ENCODE results near the gene MAD1L1.
"Not testable (repeated sequence)": the region's sequence is repeated elsewhere in the genome, so short reads cannot be mapped to it uniquely, and the experiment has no call there.

Gene MAD1L1

GRCh38 chr7:1868516-1869165 lies 364.1 kb downstream of the MAD1L1 start:
- no peak for DNase-seq (ENCODE audit: low read depth in 2 of 3, low spot score in 1 of 3)

GRCh38 chr7:1867370-1868260 lies 365.1 kb downstream of the MAD1L1 start:
- no peak for DNase-seq (ENCODE audit: low read depth in 2 of 3, low spot score in 1 of 3)

GRCh38 chr7:1866601-1867000 lies 366.1 kb downstream of the MAD1L1 start:
- no peak for DNase-seq (ENCODE audit: low read depth in 2 of 3, low spot score in 1 of 3)

GRCh38 chr7:1865571-1866255 lies 367.0 kb downstream of the MAD1L1 start:
- no peak for DNase-seq (ENCODE audit: low read depth in 2 of 3, low spot score in 1 of 3)

- no peak for DNase-seq (ENCODE audit: low read depth in 2 of 3, low spot score in 1 of 3)
These were observed 367.7 kb downstream of the MAD1L1 start for GRCh38 chr7:1865000-1865555.

- no peak for DNase-seq (ENCODE audit: low read depth in 2 of 3, low spot score in 1 of 3)
These were observed 368.4 kb downstream of the MAD1L1 start for GRCh38 chr7:1864161-1864940.

GRCh38 chr7:1863091-1863900 lies 369.4 kb downstream of the MAD1L1 start:
- no peak for DNase-seq (ENCODE audit: low read depth in 2 of 3, low spot score in 1 of 3)

GRCh38 chr7:1862560-1862959 lies 370.2 kb downstream of the MAD1L1 start:
- DNase-seq (ENCODE audit: low read depth in 2 of 3, low spot score in 1 of 3), result no peak

- DNase-seq (ENCODE audit: low read depth in 2 of 3, low spot score in 1 of 3), result no peak
These were observed 370.8 kb downstream of the MAD1L1 start for GRCh38 chr7:1861799-1862458.

- not testable (repeated sequence) for DNase-seq (ENCODE audit: low read depth in 2 of 3, low spot score in 1 of 3)
These were observed 371.6 kb downstream of the MAD1L1 start for GRCh38 chr7:1860881-1861798.

GRCh38 chr7:1859266-1860035 lies 373.3 kb downstream of the MAD1L1 start:
- DNase-seq (ENCODE audit: low read depth in 2 of 3, low spot score in 1 of 3), result no peak

GRCh38 chr7:1858435-1859265 lies 374.1 kb downstream of the MAD1L1 start:
- DNase-seq (ENCODE audit: low read depth in 2 of 3, low spot score in 1 of 3), result no peak

- DNase-seq (ENCODE audit: low read depth in 2 of 3, low spot score in 1 of 3), result no peak
These were observed 375.0 kb downstream of the MAD1L1 start for GRCh38 chr7:1857487-1858421.

GRCh38 chr7:1856888-1857441 lies 375.8 kb downstream of the MAD1L1 start:
- DNase-seq (ENCODE audit: low read depth in 2 of 3, low spot score in 1 of 3), result no peak

GRCh38 chr7:1856161-1856887 lies 376.4 kb downstream of the MAD1L1 start:
- no peak for DNase-seq (ENCODE audit: low read depth in 2 of 3, low spot score in 1 of 3)

All from stimulated activated CD4-positive, alpha-beta T cell treated with anti-CD3 and anti-CD28 coated beads, Interleukin-12 subunit alpha, Interleukin-12 subunit beta, amount 100 ng/mL, for 48 hours (primary cell).